HepG2 (cell line): ENCODE results near the gene RBM34. TPM values are rescaled to one million over a fixed set of nuclear protein-coding genes. Genes with fewer than 3 reads are reported as not detected.

Experiments used
- ATAC-seq: fragments of 200-7000 bp; cut with Tn5 transposase; 3 replicates; pipeline ENCODE4 v1.9.1; 2020; ENCODE audit warnings: mild to moderate bottlenecking, moderate library complexity
- BruUV-seq: library from RNA; stranded (reverse); fragments of 400-500 nt; replicated peaks from 2 replicates; lab custom pipeline; 2021; lab: Mats Ljungman, UMichigan
- CTCF ChIA-PET: fragments of 300-600 bp; formaldehyde crosslinking; extraction: SDS; loops from one replicate; lab custom pipeline; 2021; ENCODE audit warnings: low total read pairs, inconsistent platforms, low intra/inter-chr PET ratio; lab: Yijun Ruan, JAX
- POLR2A ChIA-PET: fragments of 350-600 bp; sonication (Branson Sonifier 250); formaldehyde crosslinking; loops from one replicate; lab custom pipeline; 2020; ENCODE audit warnings: antibody characterized with exemption, inconsistent platforms; lab: Yijun Ruan, JAX
- DNase-seq: peaks from one replicate; pipeline ENCODE4 v3.0.0-alpha.2; 2015; ENCODE audit warnings: low spot score
- FAIRE-seq: peaks from 3 replicates; lab custom pipeline; 2011; peaks lifted over from hg19 to GRCh38; lab: Jason Lieb, UNC
- H2AFZ ChIP-seq: one replicate; pipeline ENCODE4 v1.6.1; 2011; ENCODE audit warnings: low read length, inconsistent platforms
- H3K27ac ChIP-seq: fragments of 300-600 bp; 3 replicates; pipeline ENCODE4 v1.8.0; 2011; ENCODE audit warnings: mixed run types, mild to moderate bottlenecking, mixed read lengths, low read length, inconsistent platforms; ENCODE audit not compliant: insufficient read depth; ENCODE audit errors: extremely low read length
- H3K27me3 ChIP-seq, 2 experiments: fragments of 200-600 bp in 1 of 2; 2 replicates in 1 of 2; 3 replicates in 1 of 2; pipeline versions ENCODE4 v1.6.0 to v1.8.0; 2011; ENCODE audit warnings: low read length in 2 of 2, mild to moderate bottlenecking in 2 of 2, moderate library complexity in 2 of 2, inconsistent platforms in 1 of 2; ENCODE audit not compliant: insufficient read depth in 2 of 2, control insufficient read depth in 1 of 2
- H3K36me3 ChIP-seq, 2 experiments: fragments of 200-600 bp in 1 of 2; replicated peaks in 1 of 2; 2 replicates in 1 of 2; 3 replicates in 1 of 2; pipeline versions ENCODE4 v1.5.1 to v1.8.0; 2011; ENCODE audit warnings: low read length in 2 of 2, inconsistent platforms in 1 of 2; ENCODE audit not compliant: insufficient read depth in 2 of 2, control insufficient read depth in 1 of 2
- H3K4me1 ChIP-seq: 2 replicates; pipeline ENCODE4 v1.5.1; 2012; ENCODE audit warnings: low read length, inconsistent platforms; ENCODE audit not compliant: insufficient read depth
- H3K4me2 ChIP-seq: 2 replicates; pipeline ENCODE4 v1.6.0; 2011; ENCODE audit warnings: low read depth, low read length, inconsistent platforms
- H3K4me3 ChIP-seq, 3 experiments: fragments of 200-600 bp in 1 of 3; sonication (generic), shearing (Covaris generic) in 1 of 3; replicated peaks in 1 of 3; 2 replicates each; pipeline ENCODE4 v1.5.1; 2011 to 2016; ENCODE audit warnings: low read length in 3 of 3, inconsistent platforms in 2 of 3, low read depth in 2 of 3, mild to moderate bottlenecking in 2 of 3, control low read depth in 1 of 3, mixed read lengths in 1 of 3; ENCODE audit not compliant: insufficient read depth in 1 of 3
- H3K79me2 ChIP-seq: one replicate; pipeline ENCODE4 v1.6.1; 2011; ENCODE audit warnings: low read length, inconsistent platforms; ENCODE audit not compliant: insufficient read depth
- H3K9ac ChIP-seq: 2 replicates; pipeline ENCODE4 v1.6.0; 2011; ENCODE audit warnings: mild to moderate bottlenecking, low read depth, low read length, inconsistent platforms; ENCODE audit not compliant: insufficient read depth
- H3K9me3 ChIP-seq: 2 replicates; pipeline ENCODE4 v1.5.1; 2012; ENCODE audit warnings: mild to moderate bottlenecking, low read length
- H4K20me1 ChIP-seq: 2 replicates; pipeline ENCODE4 v1.6.0; 2011; ENCODE audit warnings: inconsistent platforms, mild to moderate bottlenecking, low read length, moderate library complexity; ENCODE audit not compliant: insufficient read depth
- EZH2 ChIP-seq: conservative IDR thresholded peaks from 2 replicates; pipeline ENCODE4 v1.6.1; 2012; ENCODE audit warnings: mild to moderate bottlenecking, low read depth, low read length, moderate library complexity
- FLYWCH1 ChIP-seq: sonication (generic); formaldehyde crosslinking; IDR thresholded peaks from 2 replicates; pipeline ENCODE4 v1.8.1; 2023; ENCODE audit warnings: mild to moderate bottlenecking, missing genetic modification reagents
- IRF2 ChIP-seq: IDR thresholded peaks from 2 replicates; pipeline ENCODE4 v1.6.1; 2018; ENCODE audit warnings: missing genetic modification reagents, missing compliant biosample characterization
- PCBP1 ChIP-seq: fragments of 200-400 bp; formaldehyde crosslinking; IDR thresholded peaks from 2 replicates; pipeline ENCODE4 v1.6.1; 2017; ENCODE audit warnings: mild to moderate bottlenecking, low read depth, low read length, borderline replicate concordance
- SRSF4 ChIP-seq: fragments of 200-400 bp; formaldehyde crosslinking; IDR thresholded peaks from one replicate; pipeline ENCODE4 v1.6.1; 2018; ENCODE audit warnings: mild to moderate bottlenecking, low read depth, low read length, moderate library complexity; ENCODE audit not compliant: poor library complexity, severe bottlenecking
- TRIM24 ChIP-seq: sonication (generic); formaldehyde crosslinking; IDR thresholded peaks from 2 replicates; pipeline ENCODE4 v1.8.0; 2022; ENCODE audit warnings: mild to moderate bottlenecking, missing genetic modification reagents
- YEATS4 ChIP-seq: sonication (generic); formaldehyde crosslinking; IDR thresholded peaks from 2 replicates; pipeline ENCODE4 v1.4.0; 2020; ENCODE audit warnings: missing genetic modification reagents, borderline replicate concordance
- YY1 ChIP-seq: IDR thresholded peaks from 2 replicates; pipeline ENCODE4 v1.6.1; 2011; ENCODE audit warnings: low read length, low read depth, moderate library complexity, mild to moderate bottlenecking; ENCODE audit not compliant: insufficient read depth, insufficient replicate concordance
- ZNF180 ChIP-seq: sonication (generic); formaldehyde crosslinking; IDR thresholded peaks from 2 replicates; pipeline ENCODE4 v1.4.0; 2020; ENCODE audit warnings: low read depth, missing genetic modification reagents, borderline replicate concordance
- ZNF256 ChIP-seq: sonication (generic); formaldehyde crosslinking; conservative IDR thresholded peaks from 2 replicates; pipeline ENCODE4 v1.4.0; 2020; ENCODE audit warnings: missing genetic modification reagents
- ZNF354B ChIP-seq: sonication (generic); formaldehyde crosslinking; IDR thresholded peaks from 2 replicates; pipeline ENCODE4 v1.8.0; 2022; ENCODE audit warnings: mild to moderate bottlenecking, missing genetic modification reagents
- ZNF460 ChIP-seq: sonication (generic); formaldehyde crosslinking; IDR thresholded peaks from 2 replicates; pipeline ENCODE4 v1.5.1; 2020; ENCODE audit warnings: missing genetic modification reagents, mild to moderate bottlenecking, borderline replicate concordance
- ZSCAN22 ChIP-seq: sonication (generic); formaldehyde crosslinking; IDR thresholded peaks from 2 replicates; pipeline ENCODE4 v1.4.0; 2020; ENCODE audit warnings: mild to moderate bottlenecking, missing genetic modification reagents
- WGBS: methylation state at CpG from one replicate; pipeline ENCODE4 v1.1.6; 2017; ENCODE audit warnings: low lambda C conversion rate; 5-methylcytosine and 5-hydroxymethylcytosine counted together
- in situ Hi-C: cut with HindIII; loops from 2 replicates; pipeline ENCODE4 v1.10.0; 2017; ENCODE audit warnings: low pct_unique_long_range_greater_than_20kb; ENCODE audit not compliant: extremely low pct_ligation_motif_present
- intact Hi-C: fragments of 100-400 bp; cut with micrococcal nuclease; formaldehyde crosslinking; loops from one replicate; pipeline ENCODE4 v1.10.0; 2022; ENCODE audit not compliant: unreplicated experiment
- polyA plus RNA-seq, 8 experiments: library from polyadenylated mRNA; depleted of rRNA in 3 of 8; stranded (reverse) in 7 of 8; unstranded in 1 of 8; fragments of >200 nt; fragmentation: Illumina TruSeq in 4 of 8; extraction: Trizol in 4 of 8; gene quantifications; 2 replicates each; pipeline versions ENCODE4 v1.2.1 to v1.2.3, GENCODE V29; 2011 to 2016; ENCODE audit warnings: low read depth in 4 of 8, missing spikeins in 1 of 8, mixed read lengths in 1 of 8; ENCODE audit not compliant: insufficient read depth in 1 of 8
- total RNA-seq, 5 experiments: library from RNA; depleted of rRNA; stranded (reverse); fragments of >200 nt; fragmentation: Illumina TruSeq; extraction: Trizol; gene quantifications; 2 replicates each; pipeline ENCODE4 v1.2.3, GENCODE V29; 2016; ENCODE audit warnings: low read depth in 1 of 5
- TF ChIP-seq, protein P1 (sequence below): sonication (generic); formaldehyde crosslinking; conservative IDR thresholded peaks from 2 replicates; pipeline ENCODE4 v1.4.0; 2020; ENCODE audit warnings: missing genetic modification reagents
- TF ChIP-seq, protein P2 (sequence below): sonication (generic); formaldehyde crosslinking; IDR thresholded peaks from 2 replicates; pipeline ENCODE4 v1.9.0; 2021; ENCODE audit warnings: missing genetic modification reagents, borderline replicate concordance

The RBM34 gene
- total and polyA plus RNA-seq, 2 of the 13 experiments (the other 11 are each of a cell fraction or from before 2014, with no cell fraction given) = 34.7 to 73.0 TPM

DNA sequence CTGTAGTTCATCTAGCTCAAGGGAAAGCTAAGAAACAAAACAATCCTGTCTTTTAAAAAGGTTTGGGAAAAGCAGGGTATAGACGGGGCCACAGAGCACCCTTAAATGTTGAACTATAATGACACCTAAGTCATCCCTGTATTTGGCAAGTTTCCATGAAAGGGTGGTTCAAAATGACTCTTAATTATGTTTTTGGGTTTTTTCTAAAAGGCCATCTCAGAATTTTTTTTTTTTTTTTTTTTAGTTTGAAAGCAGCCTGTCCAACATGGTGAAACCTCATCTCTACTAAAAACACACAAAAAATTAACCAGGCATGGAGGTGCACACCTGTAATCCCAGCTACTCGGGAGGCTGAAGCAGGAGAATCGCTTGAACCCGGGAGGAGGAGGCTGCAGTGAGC, 54.6 kb downstream of the RBM34 start:
- no peak for ATAC-seq
- no peak overlapping the region for H3K4me3 ChIP-seq
- H3K79me2 ChIP-seq = peaks cover 4% of the 10 kb centered on the region
- peaks cover 16% of the 10 kb centered on the region for H3K4me1 ChIP-seq
- H3K9me3 ChIP-seq = no peaks in the 10 kb centered on the region
- in situ Hi-C loops = no loop called here
- POLR2A ChIA-PET = interaction anchor here (0.9 to 1.4 kb wide), 2 partner anchors 16 to 302 kb away, joined by 3 read pairs; no protein-coding TSS in a partner anchor
- H3K27ac ChIP-seq = no peak overlapping the region
- no peak overlapping the region for H3K4me2 ChIP-seq
- 95% methylated on average over 4 of the region's 4 CpGs for WGBS
- DNase-seq = no peak
- CTCF ChIA-PET = no interaction called here
- intact Hi-C loops = loop anchor here (10.0 kb wide), 1 partner anchor 58 kb away; the partner anchor contains the start of gene RBM34
- no TSS peak for BruUV-seq
- H4K20me1 ChIP-seq = peaks cover 27% of the 10 kb centered on the region; the same call in 1 of the 2 replicates
- FAIRE-seq = no peak
- H3K27me3 ChIP-seq = no peaks in the 10 kb centered on the region
- H2AFZ ChIP-seq = no peak overlapping the region
- H3K9ac ChIP-seq = no peak overlapping the region
- H3K36me3 ChIP-seq = peaks cover 11 to 33% of the 10 kb centered on the region in 2 experiments
- TF ChIP-seq ZNF354B (CRISPR knock-in tag) (no peak), FLYWCH1 (CRISPR knock-in tag) (no peak), ZNF460 (CRISPR knock-in tag) (no peak), ZNF256 (CRISPR knock-in tag) (no peak), ZNF180 (CRISPR knock-in tag) (no peak), SRSF4 (no peak), IRF2 (CRISPR knock-in tag) (no peak), TRIM24 (CRISPR knock-in tag) (no peak), YEATS4 (CRISPR knock-in tag) (no peak), EZH2 (no peak), PCBP1 (no peak), ZSCAN22 (no peak), YY1 (no peak)
- TF ChIP-seq, protein P1, sequence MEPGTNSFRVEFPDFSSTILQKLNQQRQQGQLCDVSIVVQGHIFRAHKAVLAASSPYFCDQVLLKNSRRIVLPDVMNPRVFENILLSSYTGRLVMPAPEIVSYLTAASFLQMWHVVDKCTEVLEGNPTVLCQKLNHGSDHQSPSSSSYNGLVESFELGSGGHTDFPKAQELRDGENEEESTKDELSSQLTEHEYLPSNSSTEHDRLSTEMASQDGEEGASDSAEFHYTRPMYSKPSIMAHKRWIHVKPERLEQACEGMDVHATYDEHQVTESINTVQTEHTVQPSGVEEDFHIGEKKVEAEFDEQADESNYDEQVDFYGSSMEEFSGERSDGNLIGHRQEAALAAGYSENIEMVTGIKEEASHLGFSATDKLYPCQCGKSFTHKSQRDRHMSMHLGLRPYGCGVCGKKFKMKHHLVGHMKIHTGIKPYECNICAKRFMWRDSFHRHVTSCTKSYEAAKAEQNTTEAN (CRISPR knock-in tag) = no peak
- TF ChIP-seq, protein P2, sequence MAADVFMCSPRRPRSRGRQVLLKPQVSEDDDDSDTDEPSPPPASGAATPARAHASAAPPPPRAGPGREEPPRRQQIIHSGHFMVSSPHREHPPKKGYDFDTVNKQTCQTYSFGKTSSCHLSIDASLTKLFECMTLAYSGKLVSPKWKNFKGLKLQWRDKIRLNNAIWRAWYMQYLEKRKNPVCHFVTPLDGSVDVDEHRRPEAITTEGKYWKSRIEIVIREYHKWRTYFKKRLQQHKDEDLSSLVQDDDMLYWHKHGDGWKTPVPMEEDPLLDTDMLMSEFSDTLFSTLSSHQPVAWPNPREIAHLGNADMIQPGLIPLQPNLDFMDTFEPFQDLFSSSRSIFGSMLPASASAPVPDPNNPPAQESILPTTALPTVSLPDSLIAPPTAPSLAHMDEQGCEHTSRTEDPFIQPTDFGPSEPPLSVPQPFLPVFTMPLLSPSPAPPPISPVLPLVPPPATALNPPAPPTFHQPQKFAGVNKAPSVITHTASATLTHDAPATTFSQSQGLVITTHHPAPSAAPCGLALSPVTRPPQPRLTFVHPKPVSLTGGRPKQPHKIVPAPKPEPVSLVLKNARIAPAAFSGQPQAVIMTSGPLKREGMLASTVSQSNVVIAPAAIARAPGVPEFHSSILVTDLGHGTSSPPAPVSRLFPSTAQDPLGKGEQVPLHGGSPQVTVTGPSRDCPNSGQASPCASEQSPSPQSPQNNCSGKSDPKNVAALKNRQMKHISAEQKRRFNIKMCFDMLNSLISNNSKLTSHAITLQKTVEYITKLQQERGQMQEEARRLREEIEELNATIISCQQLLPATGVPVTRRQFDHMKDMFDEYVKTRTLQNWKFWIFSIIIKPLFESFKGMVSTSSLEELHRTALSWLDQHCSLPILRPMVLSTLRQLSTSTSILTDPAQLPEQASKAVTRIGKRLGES = no peak
